HepG2 (cell line): ENCODE measurements around the gene ZNF3. TPM values are rescaled to one million over a fixed set of nuclear protein-coding genes. Genes with fewer than 3 reads are reported as not detected.

Source experiments
- AKAP8 ChIP-seq: sonication (generic); formaldehyde crosslinking; IDR thresholded peaks from 2 replicates; pipeline ENCODE4 v1.5.1; 2020; ENCODE audit warnings: mild to moderate bottlenecking, missing genetic modification reagents
- ARID5B ChIP-seq: IDR thresholded peaks from 2 replicates; pipeline ENCODE4 v1.4.0; 2020; ENCODE audit warnings: mild to moderate bottlenecking, missing genetic modification reagents
- BATF2 ChIP-seq: sonication (generic); formaldehyde crosslinking; IDR thresholded peaks from 2 replicates; pipeline ENCODE4 v1.8.0; 2022; ENCODE audit warnings: mild to moderate bottlenecking, missing genetic modification reagents, moderate library complexity
- HMGXB4 ChIP-seq, 2 experiments: sonication (generic) in 1 of 2; formaldehyde crosslinking in 1 of 2; IDR thresholded peaks; 2 replicates each; pipeline versions ENCODE4 v1.4.0 to v1.6.1; 2018 to 2020; ENCODE audit warnings: missing genetic modification reagents in 2 of 2, borderline replicate concordance in 1 of 2, low read depth in 1 of 2, mild to moderate bottlenecking in 1 of 2, missing biosample characterization in 1 of 2
- KDM2A ChIP-seq: sonication (generic); formaldehyde crosslinking; IDR thresholded peaks from 2 replicates; pipeline ENCODE4 v1.4.0; 2020; ENCODE audit warnings: low read depth, missing genetic modification reagents, borderline replicate concordance
- MTF2 ChIP-seq: sonication (generic); formaldehyde crosslinking; IDR thresholded peaks from 2 replicates; pipeline ENCODE4 v1.5.0; 2020; ENCODE audit warnings: missing genetic modification reagents, borderline replicate concordance
- MXI1 ChIP-seq: IDR thresholded peaks from 3 replicates; pipeline ENCODE4 v1.6.1; 2012; ENCODE audit warnings: low read depth, low read length, inconsistent platforms, borderline replicate concordance
- PCBP1 ChIP-seq: fragments of 200-400 bp; formaldehyde crosslinking; IDR thresholded peaks from 2 replicates; pipeline ENCODE4 v1.6.1; 2017; ENCODE audit warnings: mild to moderate bottlenecking, low read depth, low read length, borderline replicate concordance
- PRPF4 ChIP-seq: fragments of 200-400 bp; formaldehyde crosslinking; IDR thresholded peaks from 2 replicates; pipeline ENCODE4 v1.6.1; 2016; ENCODE audit warnings: low read length, low read depth; ENCODE audit not compliant: poor library complexity, severe bottlenecking
- SKIL ChIP-seq: sonication (generic); formaldehyde crosslinking; IDR thresholded peaks from 2 replicates; pipeline ENCODE4 v1.8.0; 2022; ENCODE audit warnings: missing genetic modification reagents, mild to moderate bottlenecking, moderate library complexity, borderline replicate concordance
- ZBTB21 ChIP-seq: sonication (generic); formaldehyde crosslinking; IDR thresholded peaks from 2 replicates; pipeline ENCODE4 v1.4.0; 2020; ENCODE audit warnings: missing genetic modification reagents
- ZGPAT ChIP-seq: IDR thresholded peaks from 2 replicates; pipeline ENCODE4 v1.6.1; 2016; ENCODE audit warnings: mild to moderate bottlenecking
- ZIK1 ChIP-seq: sonication (generic); formaldehyde crosslinking; IDR thresholded peaks from 2 replicates; pipeline ENCODE4 v1.5.0; 2020; ENCODE audit warnings: mild to moderate bottlenecking, low read depth, missing genetic modification reagents, borderline replicate concordance
- ZNF512 ChIP-seq: sonication (generic); formaldehyde crosslinking; IDR thresholded peaks from 2 replicates; pipeline ENCODE4 v1.4.0; 2020; ENCODE audit warnings: mild to moderate bottlenecking, missing genetic modification reagents
- polyA plus RNA-seq, 8 experiments: library from polyadenylated mRNA; depleted of rRNA in 3 of 8; stranded (reverse) in 7 of 8; unstranded in 1 of 8; fragments of >200 nt; fragmentation: Illumina TruSeq in 4 of 8; extraction: Trizol in 4 of 8; gene quantifications; 2 replicates each; pipeline versions ENCODE4 v1.2.1 to v1.2.3, GENCODE V29; 2011 to 2016; ENCODE audit warnings: low read depth in 4 of 8, missing spikeins in 1 of 8, mixed read lengths in 1 of 8; ENCODE audit not compliant: insufficient read depth in 1 of 8
- total RNA-seq, 5 experiments: library from RNA; depleted of rRNA; stranded (reverse); fragments of >200 nt; fragmentation: Illumina TruSeq; extraction: Trizol; gene quantifications; 2 replicates each; pipeline ENCODE4 v1.2.3, GENCODE V29; 2016; ENCODE audit warnings: low read depth in 1 of 5

Gene ZNF3
- total and polyA plus RNA-seq, 2 of the 13 experiments (the other 11 are each of a cell fraction or from before 2014, with no cell fraction given), result 33.7 to 56.9 TPM

DNA sequence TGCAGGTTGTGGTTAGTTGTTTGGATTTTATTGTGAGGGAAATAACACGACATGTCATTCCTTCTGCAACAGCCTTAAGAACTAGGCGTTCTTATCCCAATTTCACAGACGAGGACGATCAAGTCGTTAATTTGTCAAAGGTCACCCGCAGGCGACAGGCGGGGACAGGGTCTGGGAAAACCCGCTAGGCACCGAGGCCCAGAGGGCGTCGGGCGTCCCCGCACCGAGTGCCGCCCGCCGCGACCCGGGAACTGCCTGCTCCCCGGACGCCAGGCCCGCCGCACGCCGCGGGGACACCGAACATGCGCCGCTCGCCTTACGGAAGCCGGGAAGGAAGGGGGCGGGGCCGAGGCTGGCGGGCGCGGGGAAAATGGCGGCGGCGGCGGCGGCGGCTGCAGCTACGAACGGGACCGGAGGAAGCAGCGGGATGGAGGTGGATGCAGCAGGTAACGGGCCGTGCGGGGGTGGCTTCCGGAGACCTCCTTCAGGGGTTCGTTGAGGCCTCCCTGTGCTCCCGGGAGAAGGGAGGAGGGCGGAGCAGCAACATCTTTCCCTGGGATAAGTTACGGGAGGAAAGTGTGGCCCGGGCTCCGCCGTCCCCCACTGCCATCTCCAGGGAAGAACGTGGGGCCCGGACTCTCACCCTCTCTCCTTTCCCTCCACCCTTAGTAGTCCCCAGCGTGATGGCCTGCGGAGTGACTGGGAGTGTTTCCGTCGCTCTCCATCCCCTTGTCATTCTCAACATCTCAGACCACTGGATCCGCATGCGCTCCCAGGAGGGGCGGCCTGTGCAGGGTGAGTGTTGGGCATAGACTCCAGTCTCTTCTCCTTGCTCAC is 7.3 kb upstream of the ZNF3 start, which contains the start of gene COPS6 (continued):
- peak; percentile 90 to 92; a peak in 3 of 4 replicates for TF ChIP-seq HMGXB4 (CRISPR knock-in tag; IDR thresholded peaks at IDR 0.05; ENCODE audit: borderline replicate concordance in 1 of 2, low read depth in 1 of 2)
- TF ChIP-seq BATF2 (CRISPR knock-in tag), result peak; percentile 97
- no peak for TF ChIP-seq PCBP1
- TF ChIP-seq ZGPAT (CRISPR knock-in tag), result peak; percentile 95
- TF ChIP-seq ZBTB21, result no peak
- peak; percentile 88; the same call in 1 of the 3 replicates for TF ChIP-seq MXI1
- TF ChIP-seq ZIK1 (CRISPR knock-in tag), result peak; percentile 80; the same call in 1 of the 2 replicates
- no peak for TF ChIP-seq ZNF512 (CRISPR knock-in tag)
- peak; percentile 62 for TF ChIP-seq AKAP8
- TF ChIP-seq ARID5B (CRISPR knock-in tag), result peak; percentile 44; the same call in 1 of the 2 replicates
- TF ChIP-seq PRPF4, result no peak
- peak; percentile 93 for TF ChIP-seq KDM2A
- peak; percentile 89; the same call in 1 of the 2 replicates for TF ChIP-seq MTF2
- peak; percentile 73 for TF ChIP-seq SKIL (CRISPR knock-in tag)
